Measurements from ENCODE around the gene ACLY. TPM values are rescaled to one million over a fixed set of nuclear protein-coding genes. Genes with fewer than 3 reads are reported as not detected.
A peak's percentile ranks its signal among the peaks of the same experiment; 100 is the strongest.
"Not testable (repeated sequence)": the region's sequence is repeated elsewhere in the genome, so short reads cannot be mapped to it uniquely, and the experiment has no call there.

Gene ACLY
- total RNA-seq, 4 donors from 2014 or later: 40.8 to 84.0 (median 61.6) TPM

DNA sequence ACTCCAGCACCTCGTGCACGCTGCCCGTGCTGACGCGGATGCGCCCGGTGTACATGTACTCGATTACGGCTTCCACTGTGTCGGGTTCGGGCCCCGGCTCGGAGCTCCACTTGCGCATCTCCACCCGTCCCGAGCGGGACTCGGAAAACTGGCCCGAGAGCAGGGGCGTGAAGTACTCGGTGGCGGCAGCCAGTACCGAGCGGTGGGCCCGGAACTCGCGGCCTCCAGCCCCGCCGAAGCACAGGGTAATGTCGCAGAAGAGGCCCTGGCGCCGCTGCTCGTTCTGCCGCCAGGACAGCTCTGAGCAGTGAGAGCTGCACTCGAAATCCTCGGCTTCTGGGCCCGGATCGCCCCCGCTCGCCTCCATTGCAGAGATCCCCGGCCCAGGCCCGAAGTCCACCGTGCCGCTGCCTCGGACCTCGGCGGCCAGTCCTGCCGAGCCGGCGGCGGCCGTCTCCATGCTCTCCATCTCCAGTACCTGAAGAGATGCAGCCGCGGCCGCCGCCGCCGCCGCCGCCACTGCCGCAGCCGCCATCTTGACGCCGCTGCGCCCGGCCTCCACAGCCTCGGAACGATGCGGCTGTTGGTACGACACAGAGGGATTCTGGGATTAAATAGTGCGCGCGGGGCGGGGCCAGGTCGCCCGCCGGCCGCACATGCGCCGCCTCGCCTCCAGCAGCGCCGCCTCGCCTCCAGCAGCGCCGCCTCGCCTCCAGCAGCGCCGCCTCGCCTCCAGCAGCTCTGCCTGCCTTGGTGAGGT is 53.7 kb downstream of the ACLY start, which contains the start of gene KLHL11:
KLHL11 (minus strand) TSS at position 588 of the 760 bp plus-strand sequence; CDS start at position 535, 53 bp downstream.
- WGBS, 2 donors (ENCODE audit: low coverage in 1 of 2): no CpG with 5 or more reads among the region's 90 CpGs
- no peaks in the 10 kb centered on the region for H3K27me3 ChIP-seq
- no peaks in the 10 kb centered on the region for H3K9me3 ChIP-seq
- ATAC-seq: peak; percentile 98
- TF ChIP-seq EP300 (IDR thresholded peaks at IDR 0.05) (no peak), POLR2A (IDR thresholded peaks at IDR 0.05) (peak; percentile 79 to 85), POLR2AphosphoS5 (IDR thresholded peaks at IDR 0.05) (peak; percentile 85), CTCF (IDR thresholded peaks at IDR 0.05) (peak in 1 of 4 experiments; percentile 12)
- H3K36me3 ChIP-seq: peaks cover 0 to 34% of the 10 kb centered on the region in 2 donors
- H3K27ac ChIP-seq: peak within 1 kb of the TSS; percentile 83 to 97 (median 92)
- H3K4me3 ChIP-seq: peak within 1 kb of the TSS; percentile 87 to 99
- H3K4me1 ChIP-seq: peaks cover 7 to 48% (median 11%) of the 10 kb centered on the region in 3 donors

- Histone ChIP-seq H3K27me3 (no peaks in the 10 kb centered on the region), H3K36me3 (peaks cover 0 to 28% of the 10 kb centered on the region in 2 donors), H3K9me3 (no peaks in the 10 kb centered on the region), H3K4me1 (peaks cover 7 to 54% (median 11%) of the 10 kb centered on the region in 3 donors), H3K27ac (peak overlapping the region; percentile 83 to 97 (median 92)), H3K4me3 (peak overlapping the region; percentile 87 to 99)
- ATAC-seq: peak; percentile 60
- TF ChIP-seq POLR2AphosphoS5 (IDR thresholded peaks at IDR 0.05) (no peak), CTCF (IDR thresholded peaks at IDR 0.05) (no peak), EP300 (IDR thresholded peaks at IDR 0.05) (no peak), POLR2A (IDR thresholded peaks at IDR 0.05) (no peak)
- 0% methylated on average over 1 to 14 of the region's 25 CpGs for WGBS, 2 donors (ENCODE audit: low coverage in 1 of 2)
Observed at GRCh38 chr17:41864498-41864835, 54.3 kb downstream of the ACLY start.

GRCh38 chr17:41863074-41863848 is 55.5 kb downstream of the ACLY start:
- Histone ChIP-seq H3K36me3 (peaks cover 0 to 17% of the 10 kb centered on the region in 2 donors), H3K9me3 (no peaks in the 10 kb centered on the region), H3K4me3 (peak overlapping the region in 1 of 2 donors; percentile 99), H3K4me1 (peaks cover 7 to 54% (median 11%) of the 10 kb centered on the region in 3 donors), H3K27me3 (no peaks in the 10 kb centered on the region), H3K27ac (no peak overlapping the region)
- no peak for ATAC-seq
- 52 to 64% methylated on average over 4 to 17 of the region's 18 CpGs for WGBS, 2 donors (ENCODE audit: low coverage in 1 of 2)
- TF ChIP-seq POLR2AphosphoS5 (IDR thresholded peaks at IDR 0.05) (no peak), CTCF (IDR thresholded peaks at IDR 0.05) (no peak), POLR2A (IDR thresholded peaks at IDR 0.05) (no peak)

DNA sequence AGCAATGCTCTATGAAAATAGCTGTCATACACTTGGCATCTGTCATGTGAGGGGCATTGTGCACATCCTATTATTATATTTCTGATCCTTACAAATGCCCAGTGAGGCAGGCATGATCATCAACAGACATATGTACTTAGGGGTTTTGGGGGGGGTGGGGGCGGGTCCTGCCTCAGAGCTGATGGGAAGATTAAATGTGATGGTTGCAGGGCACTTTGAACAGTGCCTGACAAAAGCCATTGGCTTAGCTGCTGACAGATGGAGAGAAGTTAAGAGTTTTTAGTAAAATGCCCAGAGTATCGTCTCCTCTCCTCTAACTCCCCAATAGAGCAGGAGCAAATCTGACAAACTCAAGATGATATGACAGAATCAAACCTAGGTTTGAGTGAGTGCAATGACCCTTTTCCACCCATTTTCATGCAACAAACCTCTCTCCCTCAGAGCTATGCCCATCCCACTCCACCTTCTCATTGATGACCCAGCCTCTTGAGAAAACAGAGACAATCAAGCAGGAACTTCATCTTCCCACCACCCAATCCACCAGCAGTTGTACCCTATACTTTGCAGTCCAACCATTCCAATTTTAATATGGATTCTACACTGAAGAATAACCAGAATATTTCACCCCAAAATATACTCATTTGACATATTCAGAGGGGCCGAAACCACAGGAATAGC is 58.4 kb downstream of the ACLY start:
- Histone ChIP-seq H3K27me3 (no peaks in the 10 kb centered on the region), H3K4me3 (no peak overlapping the region), H3K4me1 (peaks cover 7 to 51% (median 11%) of the 10 kb centered on the region in 3 donors), H3K36me3 (peaks cover 0 to 7% of the 10 kb centered on the region in 2 donors), H3K27ac (no peak overlapping the region), H3K9me3 (no peaks in the 10 kb centered on the region)
- ATAC-seq: no peak
- TF ChIP-seq CTCF (IDR thresholded peaks at IDR 0.05) (no peak), EP300 (IDR thresholded peaks at IDR 0.05) (no peak), POLR2A (IDR thresholded peaks at IDR 0.05) (no peak), POLR2AphosphoS5 (IDR thresholded peaks at IDR 0.05) (no peak)
- 87 to 100% methylated on average over 1 to 2 of the region's 3 CpGs for WGBS, 2 donors (ENCODE audit: low coverage in 1 of 2)

GRCh38 chr17:41851382-41851781 is 67.4 kb downstream of the ACLY start:
- peaks cover 0 to 35% of the 10 kb centered on the region in 2 donors for H3K36me3 ChIP-seq
- peaks cover 0 to 41% (median 9%) of the 10 kb centered on the region in 3 donors for H3K4me1 ChIP-seq
- H3K4me3 ChIP-seq, H3K27ac ChIP-seq, H3K9me3 ChIP-seq, ATAC-seq, H3K27me3 ChIP-seq: not testable (repeated sequence)
- 82 to 98% methylated on average over 2 to 8 of the region's 14 CpGs for WGBS, 2 donors (ENCODE audit: low coverage in 1 of 2)
